ENCODE data around the gene CYP19A1. TPM values are rescaled to one million over a fixed set of nuclear protein-coding genes. Genes with fewer than 3 reads are reported as not detected.

The CYP19A1 gene
- total RNA-seq, 1 donor from 2014 or later: 2.4 TPM

DNA sequence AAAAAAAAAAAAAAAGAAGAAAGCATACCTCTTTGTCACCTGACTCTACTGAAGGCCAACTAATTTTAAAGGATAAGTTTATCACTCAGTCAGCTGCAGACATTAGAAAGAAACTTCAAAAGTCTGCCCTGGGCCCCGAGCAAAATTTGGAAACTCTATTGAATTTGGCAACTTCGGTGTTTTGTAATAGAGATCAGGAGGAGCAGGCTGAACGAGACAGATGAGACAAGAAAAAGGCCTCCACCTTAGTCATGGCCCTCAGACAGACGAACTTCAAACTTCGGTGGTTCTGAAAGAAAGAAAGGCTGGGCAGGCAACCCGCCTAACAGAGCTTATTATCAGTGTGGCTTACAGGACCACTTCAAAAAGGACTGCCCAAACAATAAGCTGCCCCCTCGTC is 21.6 kb upstream of the CYP19A1 start:
- no peak for DNase-seq (ENCODE audit: low spot score)

- DNase-seq (ENCODE audit: low spot score): no peak
These were observed 18.6 kb upstream of the CYP19A1 start for GRCh38 chr15:51356983-51357382.

DNA sequence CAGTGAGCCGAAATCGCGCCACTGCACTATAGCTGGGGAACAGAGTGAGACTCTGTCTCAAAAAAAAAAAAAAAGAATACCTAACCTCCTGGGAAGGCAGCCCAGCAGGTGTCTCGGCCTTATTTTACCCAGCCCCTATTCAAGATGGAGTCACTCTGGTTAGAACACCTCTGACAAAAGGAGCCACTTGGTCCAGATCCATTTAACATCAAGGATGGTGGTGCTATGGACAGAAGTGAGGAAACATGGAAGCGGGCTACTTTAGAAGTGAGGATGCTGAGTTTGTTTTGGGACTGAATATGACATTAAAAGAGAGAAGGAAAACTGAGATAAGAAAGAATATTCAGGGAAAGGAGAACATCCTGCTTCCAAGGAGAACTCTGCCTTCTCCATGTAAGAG is 17.8 kb upstream of the CYP19A1 start:
- DNase-seq (ENCODE audit: low spot score): no peak

GRCh38 chr15:51355096-51355495 is 16.7 kb upstream of the CYP19A1 start:
- no peak for DNase-seq (ENCODE audit: low spot score)

DNA sequence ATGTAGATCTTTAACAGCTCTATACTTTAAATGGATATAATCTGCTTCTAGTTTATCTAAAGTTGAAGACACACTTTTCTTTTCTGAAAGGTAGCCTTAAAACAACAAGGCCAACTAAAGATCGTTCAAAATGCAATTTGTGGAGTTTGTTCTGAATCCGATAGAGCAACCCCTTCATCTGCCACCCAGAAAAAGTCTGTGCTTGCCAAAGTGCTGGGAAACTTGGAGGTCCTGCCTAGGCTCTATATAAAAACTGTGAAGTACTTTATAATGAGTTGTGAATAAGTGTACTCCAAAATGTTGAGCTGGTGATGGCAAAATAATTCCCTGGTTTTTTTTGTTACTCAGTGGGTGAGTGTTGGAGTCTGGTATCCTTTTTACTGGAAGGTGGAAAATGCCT is 15.6 kb upstream of the CYP19A1 start:
- no peak for DNase-seq (ENCODE audit: low spot score)

- DNase-seq (ENCODE audit: low spot score): no peak
These were observed 12.3 kb upstream of the CYP19A1 start for GRCh38 chr15:51350723-51351122.

DNA sequence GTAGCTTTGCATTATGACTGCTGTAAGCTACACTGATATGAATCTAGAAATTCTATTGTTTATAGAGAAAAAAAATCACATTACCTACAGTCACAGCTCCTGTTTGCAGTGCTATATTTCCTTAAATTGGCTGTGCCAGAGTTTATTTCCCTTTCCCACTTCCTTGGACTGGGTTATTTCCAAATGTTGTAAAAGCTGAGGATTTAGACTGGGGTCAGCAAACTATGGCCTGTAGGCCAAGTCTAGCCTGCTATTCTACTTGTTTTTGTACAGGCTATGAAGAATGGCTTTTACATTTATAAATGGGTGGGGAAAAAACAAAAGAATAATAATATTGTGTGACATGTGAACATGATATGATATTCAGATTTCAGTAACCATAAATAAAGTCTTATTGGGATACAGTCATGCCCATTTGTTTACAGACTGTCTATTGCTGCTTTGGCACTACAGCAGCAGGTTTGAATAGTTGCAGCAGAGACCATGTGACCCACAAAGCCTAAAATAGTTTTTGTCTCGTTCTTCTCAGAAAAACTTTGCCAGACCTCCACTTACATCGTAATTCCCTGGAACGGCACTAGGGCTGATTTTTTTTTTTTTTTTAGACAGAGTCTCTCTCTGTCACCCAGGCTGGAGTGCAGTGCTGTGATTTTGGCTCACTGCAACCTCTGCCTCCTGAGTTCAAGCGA is 10.9 kb upstream of the CYP19A1 start:
- peak; percentile 41 for DNase-seq (ENCODE audit: low spot score)

DNA sequence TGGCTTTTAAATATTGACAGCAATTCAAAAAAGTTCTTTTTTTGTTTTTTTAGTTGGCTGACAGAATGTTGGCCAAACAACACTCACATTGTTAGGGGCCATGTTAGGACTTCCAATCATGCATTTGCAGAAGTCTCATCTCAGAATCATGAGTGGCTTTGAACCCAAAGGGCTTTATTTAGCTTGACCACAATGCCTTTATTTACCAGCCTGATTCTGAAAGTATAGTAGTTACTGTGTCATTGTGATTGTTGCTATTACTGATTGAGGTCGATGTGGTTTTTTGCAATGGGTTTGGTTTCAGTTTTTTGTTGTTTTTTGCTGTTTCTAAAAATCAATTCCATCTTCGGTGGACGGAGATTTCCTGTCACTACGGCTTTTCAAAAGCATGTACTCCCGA is 10.3 kb upstream of the CYP19A1 start:
- no peak for DNase-seq (ENCODE audit: low spot score)

- DNase-seq (ENCODE audit: low spot score): no peak
These were observed 7.7 kb upstream of the CYP19A1 start for GRCh38 chr15:51346136-51346535.

DNA sequence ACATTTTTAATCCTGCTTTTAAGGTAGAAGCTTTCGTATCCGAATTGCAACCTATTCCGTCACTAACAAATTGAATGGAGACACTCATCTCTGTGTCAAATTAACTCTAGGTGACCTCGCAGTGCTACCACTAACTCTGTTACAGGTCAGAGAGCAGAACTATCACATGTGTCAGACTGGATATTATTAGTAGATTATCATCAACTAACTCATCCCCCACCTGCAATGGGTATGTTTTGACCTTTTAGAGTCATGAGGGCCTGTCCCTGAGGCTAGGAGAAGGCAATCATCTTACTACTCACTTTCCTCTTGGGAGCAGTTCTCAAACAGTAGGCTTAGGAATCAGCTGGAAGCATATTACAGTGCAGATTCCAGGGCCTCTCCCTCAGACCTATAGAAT is 5.1 kb upstream of the CYP19A1 start:
- no peak for DNase-seq (ENCODE audit: low spot score)

DNA sequence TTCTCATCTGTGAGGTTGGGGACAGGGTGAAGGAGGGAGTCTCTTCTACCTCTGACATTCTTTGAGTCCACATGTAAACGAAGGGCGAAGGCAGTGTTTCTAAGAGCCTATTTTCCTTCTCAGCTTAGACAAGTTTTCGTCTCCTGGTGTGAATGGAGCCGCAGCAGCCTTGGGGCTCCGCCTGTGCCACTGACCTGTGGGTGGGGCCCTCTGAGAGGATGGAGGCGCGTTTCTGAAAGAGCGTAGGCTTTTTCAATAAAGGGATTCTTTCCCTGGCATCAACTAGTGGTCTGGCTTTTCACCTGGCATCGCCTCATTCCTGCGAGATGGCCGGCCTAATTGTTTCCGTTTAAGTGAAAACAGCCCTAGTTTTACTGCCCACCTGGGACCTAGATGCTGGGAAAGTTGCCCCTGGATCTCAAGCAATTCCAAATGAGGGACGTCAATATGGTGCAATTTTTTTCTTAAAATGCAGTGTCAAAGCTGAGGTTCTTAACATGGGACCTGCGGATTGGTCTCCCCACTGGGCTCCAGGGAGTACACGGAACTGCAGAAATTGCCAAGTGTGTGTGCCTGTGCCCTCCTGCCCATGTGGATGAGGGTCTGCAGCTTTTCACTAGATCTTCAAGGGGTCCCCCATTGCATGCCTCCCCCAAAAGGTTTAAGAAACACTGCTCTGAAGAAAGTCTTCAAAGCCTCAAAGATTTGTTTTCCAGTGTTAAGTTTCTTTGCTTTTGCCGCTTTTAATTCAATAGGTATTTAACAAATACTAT is 4.0 kb upstream of the CYP19A1 start:
- DNase-seq (ENCODE audit: low spot score): no peak

DNA sequence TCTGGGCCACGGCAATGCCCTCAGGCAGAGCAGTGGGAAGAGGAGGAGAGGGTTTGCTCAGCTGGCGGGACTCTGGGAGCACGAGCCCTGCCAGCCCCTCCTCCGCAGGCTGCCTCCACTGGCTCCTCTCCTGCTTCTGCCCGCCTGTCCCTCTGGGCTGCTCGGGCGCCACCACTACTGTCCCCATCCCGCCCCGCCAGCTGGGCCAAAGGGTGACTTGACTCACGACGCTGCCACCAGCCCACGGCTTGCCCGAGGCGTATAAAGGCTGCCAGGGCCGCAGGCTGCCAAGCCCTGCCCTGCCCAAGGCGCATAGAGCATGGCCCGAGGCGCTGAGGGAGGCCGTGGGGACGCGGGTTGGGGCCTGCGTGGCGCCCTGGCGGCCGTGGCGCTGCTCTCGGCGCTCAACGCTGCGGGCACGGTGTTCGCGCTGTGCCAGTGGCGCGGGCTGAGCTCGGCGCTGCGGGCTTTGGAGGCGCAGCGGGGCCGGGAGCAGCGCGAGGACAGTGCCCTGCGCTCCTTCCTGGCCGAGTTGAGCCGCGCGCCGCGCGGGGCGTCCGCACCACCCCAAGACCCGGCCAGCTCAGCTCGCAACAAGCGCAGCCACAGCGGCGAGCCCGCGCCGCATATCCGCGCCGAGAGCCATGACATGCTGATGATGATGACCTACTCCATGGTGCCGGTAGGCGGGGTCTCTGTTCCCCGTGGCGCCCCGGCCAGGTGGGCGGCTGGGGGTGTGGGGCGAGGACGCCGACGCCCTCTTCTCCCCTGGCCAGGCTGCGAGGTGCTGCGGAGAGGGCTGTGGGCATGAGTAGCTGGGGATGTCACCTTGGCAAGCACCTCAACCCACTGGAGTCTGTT is 3.2 kb upstream of the CYP19A1 start, which contains the start of gene GLDN:
GLDN (plus strand) TSS at position 290 of the 861 bp plus-strand sequence; CDS start at position 320, 30 bp downstream.
- DNase-seq (ENCODE audit: low spot score): no peak

- DNase-seq (ENCODE audit: low spot score): no peak
These were observed 2.6 kb downstream of the CYP19A1 start for GRCh38 chr15:51335538-51336410.

- no peak for DNase-seq (ENCODE audit: low spot score)
These were observed 3.3 kb downstream of the CYP19A1 start for GRCh38 chr15:51335087-51335486.

GRCh38 chr15:51334011-51334451 is 4.4 kb downstream of the CYP19A1 start:
- DNase-seq (ENCODE audit: low spot score): peak; percentile 38

GRCh38 chr15:51333571-51333970 is 4.8 kb downstream of the CYP19A1 start:
- DNase-seq (ENCODE audit: low spot score): no peak

DNA sequence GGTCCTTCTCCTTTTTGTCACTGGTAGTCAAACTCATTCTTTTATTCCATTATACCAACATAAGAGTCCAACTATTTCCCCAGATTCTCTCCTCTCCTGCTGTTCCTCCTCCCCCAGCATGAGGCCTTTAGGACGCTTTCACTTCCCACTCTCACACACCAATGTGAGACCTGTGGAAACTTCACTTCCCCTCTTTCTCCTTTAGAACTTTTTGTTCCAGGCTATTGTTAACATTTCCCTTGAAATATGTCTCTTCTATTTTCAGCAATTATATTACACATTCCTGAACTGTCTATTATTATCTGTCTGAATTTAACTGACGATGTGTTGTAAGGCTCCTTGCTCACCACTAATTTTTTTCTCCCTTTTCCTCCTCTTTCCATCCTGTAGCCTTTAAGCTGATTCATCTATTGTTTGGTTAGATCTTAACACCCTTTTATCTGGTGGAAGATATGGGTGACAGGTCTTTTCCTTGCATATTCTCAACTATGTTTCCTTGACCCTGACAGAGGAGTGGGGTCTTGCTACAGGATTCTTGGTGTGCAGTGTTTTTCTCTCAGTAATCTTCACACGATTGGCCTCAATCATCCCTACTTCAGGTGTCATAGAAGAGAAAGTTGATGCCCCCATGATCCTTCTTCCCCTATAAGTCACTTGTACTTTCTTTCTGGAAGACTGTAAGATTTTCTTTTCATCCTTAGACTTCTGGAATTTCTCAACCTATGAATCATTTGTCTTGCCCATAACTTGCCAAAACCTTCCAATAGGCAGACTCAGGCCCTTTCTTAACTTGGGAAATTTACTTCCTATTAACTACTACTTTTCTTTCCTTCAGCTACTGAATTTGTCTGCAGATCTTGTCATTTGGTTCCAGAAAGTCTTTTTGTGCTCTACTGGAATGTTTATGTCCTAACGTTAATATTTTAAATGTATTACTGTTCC is 5.9 kb downstream of the CYP19A1 start:
- DNase-seq (ENCODE audit: low spot score): peak; percentile 17

DNA sequence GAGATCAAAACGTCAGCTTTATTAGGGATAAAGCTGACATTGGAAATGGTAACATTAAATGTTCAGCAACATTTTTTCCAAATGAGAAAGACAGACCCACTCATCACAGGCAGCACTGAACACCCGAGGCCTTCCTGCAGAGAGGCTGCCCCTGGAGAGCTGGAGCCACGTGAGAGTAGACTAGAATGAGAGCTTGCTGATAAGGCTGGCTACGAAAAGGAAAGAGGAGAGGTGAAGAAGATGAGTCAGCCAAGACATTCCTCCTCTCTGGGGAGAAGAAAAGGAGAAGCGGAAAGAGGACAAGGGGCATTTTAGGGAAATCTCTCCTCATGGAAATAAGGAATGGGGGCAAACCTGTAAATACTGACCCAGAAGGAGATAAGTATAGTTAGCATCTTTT is 7.3 kb downstream of the CYP19A1 start:
- DNase-seq (ENCODE audit: low spot score): no peak

GRCh38 chr15:51328926-51329325 is 9.5 kb downstream of the CYP19A1 start:
- DNase-seq (ENCODE audit: low spot score): no peak

DNA sequence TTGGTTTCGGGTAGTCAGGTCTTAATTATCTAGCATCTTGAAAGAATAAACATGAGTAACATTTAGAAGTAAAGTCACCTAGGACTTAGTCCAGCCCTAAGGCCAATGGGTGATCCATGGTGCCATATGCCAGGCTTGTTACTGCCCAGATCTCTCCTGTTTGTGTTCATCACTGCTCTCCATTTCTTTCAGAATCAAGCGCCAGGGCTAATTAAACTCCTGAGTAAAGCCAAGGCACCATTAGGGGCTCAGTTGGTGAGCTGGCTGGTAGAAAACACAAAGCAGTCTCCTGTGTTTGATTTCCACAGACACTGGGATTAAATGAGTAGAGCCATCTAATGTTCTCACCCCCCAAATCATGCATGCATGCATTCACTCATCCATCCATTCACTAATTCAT is 11.3 kb downstream of the CYP19A1 start:
- no peak for DNase-seq (ENCODE audit: low spot score)

All from umbilical cord (tissue), 2 donors.